ENCODE results near the gene AANAT. TPM values are rescaled to one million over a fixed set of nuclear protein-coding genes. Genes with fewer than 3 reads are reported as not detected.

Gene AANAT
- total RNA-seq, 4 donors from 2014 or later = not detected

DNA sequence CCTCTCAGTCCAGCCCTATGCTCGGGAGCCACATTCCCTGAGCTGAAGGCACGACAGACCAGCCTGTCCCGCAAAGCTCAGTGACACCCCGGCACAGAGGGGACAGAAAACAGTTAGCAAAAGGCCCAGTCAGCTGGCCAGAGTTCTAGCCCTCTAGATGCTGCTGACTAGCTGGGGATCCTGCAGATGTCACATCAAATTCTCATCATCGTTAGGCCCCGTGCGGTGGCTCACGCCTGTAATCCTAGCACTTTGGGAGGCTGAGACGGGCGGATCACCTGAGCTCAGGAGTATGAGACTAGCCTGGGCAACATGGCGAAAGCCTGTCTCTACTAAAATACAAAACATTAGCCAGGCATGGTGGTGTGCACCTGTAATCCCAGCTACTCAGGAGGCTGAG, 31.7 kb upstream of the AANAT start:
- TF ChIP-seq CTCF (IDR thresholded peaks at IDR 0.05; ENCODE audit: low read depth) = no peak

DNA sequence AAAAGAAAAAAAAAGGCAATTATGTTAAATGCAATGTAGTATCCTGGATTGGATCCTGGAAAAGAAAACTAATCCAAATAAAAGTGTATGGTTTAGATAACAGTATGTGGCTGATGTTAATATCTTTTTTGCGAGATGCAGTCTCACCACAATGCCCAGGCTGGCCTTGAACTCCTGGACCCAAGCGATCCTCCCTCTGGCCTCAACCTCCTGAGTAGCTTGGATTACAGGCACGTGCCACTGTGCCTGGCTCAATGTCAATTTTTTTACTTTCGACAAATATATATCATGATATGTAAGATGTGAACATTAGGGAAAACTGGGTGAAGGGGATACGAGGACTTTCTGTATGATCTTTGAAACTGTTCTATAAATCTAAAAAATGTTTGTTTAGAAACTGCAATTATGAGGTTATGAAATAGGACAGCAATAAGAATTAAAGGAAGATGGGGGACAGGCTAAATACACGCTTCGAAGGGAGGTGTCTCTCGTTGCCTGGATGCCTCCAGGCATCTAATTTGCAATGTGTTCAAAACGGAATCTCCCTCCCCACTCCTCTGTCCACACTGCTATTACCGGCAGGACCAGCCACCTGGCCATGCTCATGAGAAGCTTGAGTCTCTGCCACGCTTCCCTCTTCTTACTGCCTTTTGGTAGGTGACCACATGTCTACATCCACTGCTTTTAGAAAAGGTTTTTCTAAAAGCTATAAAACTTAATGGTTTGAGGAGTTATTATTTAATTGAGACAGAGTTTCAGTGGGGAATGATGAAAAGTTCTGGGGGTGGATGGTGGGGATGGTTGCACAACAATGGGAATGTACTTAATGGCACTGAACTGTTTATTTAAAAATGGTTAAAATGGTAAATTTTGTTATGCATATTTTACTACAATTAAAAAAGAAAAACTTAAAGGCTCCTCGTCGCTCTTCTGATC, 29.7 kb upstream of the AANAT start:
- TF ChIP-seq CTCF (IDR thresholded peaks at IDR 0.05; ENCODE audit: low read depth) = no peak

- no peak for TF ChIP-seq CTCF (IDR thresholded peaks at IDR 0.05; ENCODE audit: low read depth)
These were observed 28.5 kb upstream of the AANAT start for GRCh38 chr17:76438906-76439305.

DNA sequence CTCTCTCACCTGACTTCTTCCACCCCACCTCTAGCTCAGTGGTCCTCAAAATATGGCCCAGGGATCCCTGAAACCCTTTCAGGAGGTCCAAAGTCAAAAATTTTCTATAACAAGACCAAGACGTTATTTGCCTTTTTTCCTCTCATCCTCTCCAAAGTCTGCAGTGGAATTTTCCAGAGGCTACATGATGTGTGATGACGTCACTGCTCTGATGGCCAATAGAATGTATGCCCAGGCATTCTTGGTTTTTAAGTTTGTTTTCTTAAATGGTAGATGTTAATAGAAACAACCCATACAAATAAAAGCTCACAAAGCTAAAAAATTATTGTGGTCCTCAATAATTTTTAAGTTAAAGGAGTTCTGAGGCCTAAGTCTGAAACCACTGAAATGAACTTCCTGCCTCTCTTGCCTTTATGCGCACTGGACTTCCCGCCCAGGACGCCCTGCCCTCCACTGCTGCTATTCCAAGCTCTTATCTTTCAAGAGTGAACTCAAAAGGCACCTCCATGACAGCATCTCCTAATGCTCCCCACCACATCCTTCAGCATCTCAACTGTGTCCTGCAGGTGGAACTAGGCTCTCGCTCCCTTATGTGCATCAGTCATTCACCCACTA, 28.0 kb upstream of the AANAT start:
- no peak for TF ChIP-seq CTCF (IDR thresholded peaks at IDR 0.05; ENCODE audit: low read depth)

GRCh38 chr17:76440751-76441362, 26.5 kb upstream of the AANAT start:
- TF ChIP-seq CTCF (IDR thresholded peaks at IDR 0.05; ENCODE audit: low read depth) = no peak

GRCh38 chr17:76441686-76442340, 25.6 kb upstream of the AANAT start:
- TF ChIP-seq CTCF (IDR thresholded peaks at IDR 0.05; ENCODE audit: low read depth) = no peak

Data from subcutaneous adipose tissue (tissue), 4 donors.